ENCODE results near the gene SLC38A1.

The SLC38A1 gene

DNA sequence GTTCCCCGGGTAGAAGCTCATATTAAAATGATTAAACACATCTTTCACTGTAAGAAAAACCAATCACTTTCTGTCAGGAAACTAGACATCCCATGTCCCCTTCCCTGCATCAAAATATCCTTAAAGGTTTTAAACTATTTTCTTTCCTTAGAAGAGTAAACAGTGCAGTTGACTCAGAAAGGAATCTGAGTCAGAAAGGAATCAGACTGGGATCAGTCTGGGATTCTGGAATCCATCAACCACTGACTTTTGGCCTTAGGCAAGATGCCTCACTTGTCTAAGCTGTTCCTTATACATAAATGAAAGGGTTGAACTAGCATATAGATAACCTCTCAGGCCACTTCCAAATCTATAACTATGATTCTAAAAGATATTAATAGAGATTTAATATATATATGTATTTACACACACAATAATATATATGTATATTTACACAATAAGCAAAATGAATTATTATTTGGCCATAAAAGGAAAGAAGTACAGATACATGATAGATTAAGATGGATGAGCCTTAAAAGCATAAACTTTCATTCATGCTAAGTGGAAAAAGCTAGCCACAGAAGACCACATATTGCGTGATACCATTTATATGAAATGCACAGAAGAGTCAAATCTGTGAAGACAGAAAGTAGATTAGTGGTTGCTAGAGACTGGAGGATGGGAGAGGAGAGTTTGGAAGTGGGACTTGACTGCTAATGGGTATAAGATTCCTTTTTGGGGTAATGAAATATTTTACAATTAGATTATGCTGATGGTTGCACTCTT, 114.4 kb downstream of the SLC38A1 start:
- Histone ChIP-seq H3K79me2 (no peaks in the 10 kb centered on the region), H3K27me3 (ENCODE audit: control insufficient read depth, insufficient read depth, low read length) (no peaks in the 10 kb centered on the region), H2AFZ (no peak overlapping the region), H3K4me1 (peaks cover 10% of the 10 kb centered on the region), H3K4me2 (ENCODE audit: low read length) (no peak overlapping the region), H3K9ac (no peak overlapping the region), H3K36me3 (ENCODE audit: control insufficient read depth, insufficient read depth, low read length) (peaks cover 2% of the 10 kb centered on the region), H3K9me3 (ENCODE audit: control insufficient read depth, low read length) (no peaks in the 10 kb centered on the region), H3K4me3 (ENCODE audit: low read depth, low read length) (no peak overlapping the region), H3K27ac (no peak overlapping the region)
- TF ChIP-seq, protein P1, sequence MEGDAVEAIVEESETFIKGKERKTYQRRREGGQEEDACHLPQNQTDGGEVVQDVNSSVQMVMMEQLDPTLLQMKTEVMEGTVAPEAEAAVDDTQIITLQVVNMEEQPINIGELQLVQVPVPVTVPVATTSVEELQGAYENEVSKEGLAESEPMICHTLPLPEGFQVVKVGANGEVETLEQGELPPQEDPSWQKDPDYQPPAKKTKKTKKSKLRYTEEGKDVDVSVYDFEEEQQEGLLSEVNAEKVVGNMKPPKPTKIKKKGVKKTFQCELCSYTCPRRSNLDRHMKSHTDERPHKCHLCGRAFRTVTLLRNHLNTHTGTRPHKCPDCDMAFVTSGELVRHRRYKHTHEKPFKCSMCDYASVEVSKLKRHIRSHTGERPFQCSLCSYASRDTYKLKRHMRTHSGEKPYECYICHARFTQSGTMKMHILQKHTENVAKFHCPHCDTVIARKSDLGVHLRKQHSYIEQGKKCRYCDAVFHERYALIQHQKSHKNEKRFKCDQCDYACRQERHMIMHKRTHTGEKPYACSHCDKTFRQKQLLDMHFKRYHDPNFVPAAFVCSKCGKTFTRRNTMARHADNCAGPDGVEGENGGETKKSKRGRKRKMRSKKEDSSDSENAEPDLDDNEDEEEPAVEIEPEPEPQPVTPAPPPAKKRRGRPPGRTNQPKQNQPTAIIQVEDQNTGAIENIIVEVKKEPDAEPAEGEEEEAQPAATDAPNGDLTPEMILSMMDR (IDR thresholded peaks at IDR 0.05) = no peak

DNA sequence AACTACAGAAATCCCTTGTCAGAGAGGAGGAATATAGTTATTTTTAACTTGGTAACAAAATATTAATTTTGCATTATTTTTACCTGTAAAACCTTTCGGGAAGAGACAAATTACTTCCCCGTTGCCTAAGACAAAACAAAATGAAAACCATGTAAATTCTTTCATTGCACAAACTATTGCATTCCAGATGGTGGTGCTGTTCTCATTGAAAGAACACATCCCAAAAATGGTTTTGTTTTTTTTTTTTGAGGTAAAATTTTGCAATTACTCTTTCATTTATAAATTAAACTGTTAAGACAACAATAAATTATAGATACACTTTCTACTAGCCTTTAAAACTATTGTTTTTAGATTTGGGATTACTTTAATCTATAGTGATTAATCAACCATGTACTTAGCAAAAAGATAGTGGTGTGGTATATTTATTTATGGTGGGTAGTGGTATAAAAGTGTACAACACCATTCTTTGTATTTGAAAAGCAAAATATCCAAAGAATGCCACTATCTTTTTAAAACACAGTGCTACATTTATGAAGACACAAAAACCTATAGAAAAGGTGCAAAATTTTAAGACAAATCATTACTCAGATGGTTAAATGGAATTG, 115.5 kb downstream of the SLC38A1 start:
- Histone ChIP-seq H3K4me3 (ENCODE audit: low read depth, low read length) (no peak overlapping the region), H3K27ac (no peak overlapping the region), H3K27me3 (ENCODE audit: control insufficient read depth, insufficient read depth, low read length) (no peaks in the 10 kb centered on the region)

DNA sequence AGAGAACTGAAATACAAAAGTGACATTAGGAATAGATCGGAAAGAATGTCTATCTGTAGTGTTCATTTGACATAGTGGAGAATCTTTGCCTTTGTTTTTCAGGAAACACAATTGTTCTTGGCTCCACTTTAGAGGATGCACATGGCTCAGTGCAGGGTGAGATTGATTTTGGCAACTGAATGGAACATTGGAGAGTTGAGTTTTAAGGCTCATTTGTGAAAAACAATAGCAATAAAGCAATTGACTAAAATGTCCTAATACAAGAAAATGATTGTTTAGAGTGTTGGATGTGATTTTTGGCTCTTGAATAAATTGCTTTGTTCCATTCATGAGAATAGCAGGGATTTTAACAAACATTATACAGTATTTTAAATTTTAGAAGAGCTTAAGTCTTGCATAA, 116.4 kb downstream of the SLC38A1 start:
- Histone ChIP-seq H3K27me3 (ENCODE audit: control insufficient read depth, insufficient read depth, low read length) (no peaks in the 10 kb centered on the region), H2AFZ (no peak overlapping the region), H3K9me3 (ENCODE audit: control insufficient read depth, low read length) (no peaks in the 10 kb centered on the region), H3K4me3 (ENCODE audit: low read depth, low read length) (no peak overlapping the region), H3K79me2 (no peaks in the 10 kb centered on the region), H3K27ac (no peak overlapping the region), H3K4me1 (peaks cover 2% of the 10 kb centered on the region), H3K9ac (no peak overlapping the region), H3K4me2 (ENCODE audit: low read length) (no peak overlapping the region), H3K36me3 (ENCODE audit: control insufficient read depth, insufficient read depth, low read length) (peaks cover 2% of the 10 kb centered on the region)
- TF ChIP-seq, protein P1 (IDR thresholded peaks at IDR 0.05) = no peak

More for the DNA sequence above, 115.5 kb downstream of the SLC38A1 start:
- Histone ChIP-seq H3K36me3 (ENCODE audit: control insufficient read depth, insufficient read depth, low read length) (peaks cover 2% of the 10 kb centered on the region), H2AFZ (peak overlapping the region; percentile 61), H3K9ac (no peak overlapping the region), H3K79me2 (no peaks in the 10 kb centered on the region), H3K9me3 (ENCODE audit: control insufficient read depth, low read length) (no peaks in the 10 kb centered on the region), H3K4me1 (peaks cover 3% of the 10 kb centered on the region), H3K4me2 (ENCODE audit: low read length) (no peak overlapping the region)
- TF ChIP-seq, protein P1 (IDR thresholded peaks at IDR 0.05) = peak; percentile 75

DNA sequence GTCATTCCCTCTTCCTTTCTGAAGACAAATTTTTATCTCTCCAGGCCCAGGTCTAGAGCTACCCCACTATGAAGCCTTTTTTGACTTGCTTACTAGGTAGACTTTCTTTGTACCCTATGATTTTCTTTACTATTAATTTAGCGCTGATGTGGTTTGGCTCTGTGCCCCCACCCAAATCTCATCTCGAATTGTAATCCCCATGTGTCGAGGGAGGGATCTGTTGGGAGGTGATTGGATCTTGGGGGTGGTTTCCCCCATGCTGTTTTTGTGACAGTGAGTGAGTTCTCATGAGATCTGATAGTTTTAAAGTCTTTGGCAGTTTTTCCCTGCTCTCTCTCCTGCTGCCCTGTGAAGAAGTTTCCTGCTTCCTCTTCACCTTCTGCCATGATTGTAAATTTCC, 118.1 kb downstream of the SLC38A1 start:
- no peaks in the 10 kb centered on the region for H3K79me2 ChIP-seq
- H3K27ac ChIP-seq = no peak overlapping the region
- H3K4me2 ChIP-seq (ENCODE audit: low read length) = no peak overlapping the region
- no peak overlapping the region for H3K9ac ChIP-seq
- peak overlapping the region; percentile 72 for H2AFZ ChIP-seq
- H3K4me3 ChIP-seq (ENCODE audit: low read depth, low read length) = no peak overlapping the region
- TF ChIP-seq, protein P1 (IDR thresholded peaks at IDR 0.05) = no peak
- H3K27me3 ChIP-seq (ENCODE audit: control insufficient read depth, insufficient read depth, low read length) = no peaks in the 10 kb centered on the region
- H3K4me1 ChIP-seq = no peaks in the 10 kb centered on the region
- no peaks in the 10 kb centered on the region for H3K9me3 ChIP-seq (ENCODE audit: control insufficient read depth, low read length)
- no peaks in the 10 kb centered on the region for H3K36me3 ChIP-seq (ENCODE audit: control insufficient read depth, insufficient read depth, low read length)

All from parathyroid adenoma (tissue), 2 donors.